Measurements from ENCODE around the gene KCTD13.

DNA sequence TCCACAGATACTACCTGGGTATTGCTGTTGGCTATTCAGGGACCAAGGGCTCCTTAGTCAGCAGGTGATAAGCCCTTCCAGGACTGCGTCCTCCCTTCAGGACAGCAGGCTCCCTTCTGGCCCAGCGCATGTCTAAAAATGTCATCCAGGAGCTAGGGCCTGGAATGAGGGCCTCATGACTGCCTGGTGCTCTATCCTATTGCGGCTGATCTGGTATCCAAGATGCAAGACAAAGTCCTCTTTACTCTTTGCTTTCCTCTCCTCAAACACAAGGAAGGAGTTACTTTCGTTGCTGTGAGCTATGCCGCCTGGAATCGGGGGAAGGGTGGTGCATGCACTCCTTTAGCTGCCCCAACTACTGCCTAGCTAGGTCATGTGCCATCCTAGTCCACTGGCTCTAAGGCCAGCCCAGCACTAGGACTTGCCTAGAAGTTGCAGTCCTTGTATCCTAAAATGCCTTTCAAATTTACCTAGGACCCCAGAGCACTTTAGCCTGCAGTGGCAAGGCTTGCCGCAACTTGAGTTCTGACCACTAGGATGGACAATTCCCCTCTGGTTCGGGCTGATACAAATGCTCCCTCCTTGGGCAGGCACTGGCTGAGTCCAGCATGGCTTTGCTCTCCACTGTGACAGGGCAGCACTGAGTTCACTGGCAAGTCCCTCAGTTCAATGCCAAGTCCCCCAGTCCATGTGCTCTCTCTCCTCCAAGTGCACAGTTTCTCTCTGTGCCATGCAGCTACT is 25.8 kb upstream of the KCTD13 start:
- TF ChIP-seq, protein P1, sequence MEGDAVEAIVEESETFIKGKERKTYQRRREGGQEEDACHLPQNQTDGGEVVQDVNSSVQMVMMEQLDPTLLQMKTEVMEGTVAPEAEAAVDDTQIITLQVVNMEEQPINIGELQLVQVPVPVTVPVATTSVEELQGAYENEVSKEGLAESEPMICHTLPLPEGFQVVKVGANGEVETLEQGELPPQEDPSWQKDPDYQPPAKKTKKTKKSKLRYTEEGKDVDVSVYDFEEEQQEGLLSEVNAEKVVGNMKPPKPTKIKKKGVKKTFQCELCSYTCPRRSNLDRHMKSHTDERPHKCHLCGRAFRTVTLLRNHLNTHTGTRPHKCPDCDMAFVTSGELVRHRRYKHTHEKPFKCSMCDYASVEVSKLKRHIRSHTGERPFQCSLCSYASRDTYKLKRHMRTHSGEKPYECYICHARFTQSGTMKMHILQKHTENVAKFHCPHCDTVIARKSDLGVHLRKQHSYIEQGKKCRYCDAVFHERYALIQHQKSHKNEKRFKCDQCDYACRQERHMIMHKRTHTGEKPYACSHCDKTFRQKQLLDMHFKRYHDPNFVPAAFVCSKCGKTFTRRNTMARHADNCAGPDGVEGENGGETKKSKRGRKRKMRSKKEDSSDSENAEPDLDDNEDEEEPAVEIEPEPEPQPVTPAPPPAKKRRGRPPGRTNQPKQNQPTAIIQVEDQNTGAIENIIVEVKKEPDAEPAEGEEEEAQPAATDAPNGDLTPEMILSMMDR (IDR thresholded peaks at IDR 0.05) = no peak
- no peak for TF ChIP-seq POLR2A (IDR thresholded peaks at IDR 0.05)
- TF ChIP-seq EP300 (IDR thresholded peaks at IDR 0.05) = no peak
